Stimulated activated CD4-positive, alpha-beta T cell treated with anti-CD3 and anti-CD28 coated beads, Interleukin-2, amount 100 ng/mL, for 4 hours (primary cell): Measurements from ENCODE around the gene ZNF750.

Source experiments
- DNase-seq: peaks from one replicate; pipeline ENCODE4 v3.0.0-alpha.2; 2020; ENCODE audit warnings: low read depth

The ZNF750 gene

GRCh38 chr17:82872591-82873520 lies 33.0 kb upstream of the ZNF750 start:
- no peak for DNase-seq

GRCh38 chr17:82871776-82872561 lies 32.1 kb upstream of the ZNF750 start:
- DNase-seq: no peak

GRCh38 chr17:82871056-82871775 lies 31.4 kb upstream of the ZNF750 start:
- DNase-seq: no peak

GRCh38 chr17:82870541-82870940 lies 30.7 kb upstream of the ZNF750 start:
- no peak for DNase-seq

- DNase-seq: no peak
Observed at GRCh38 chr17:82870091-82870491, 30.3 kb upstream of the ZNF750 start.

GRCh38 chr17:82869536-82869935 lies 29.7 kb upstream of the ZNF750 start:
- DNase-seq: no peak

GRCh38 chr17:82868715-82869131 lies 28.9 kb upstream of the ZNF750 start:
- no peak for DNase-seq

- DNase-seq: no peak
Observed at GRCh38 chr17:82867763-82868325, 28.0 kb upstream of the ZNF750 start.

GRCh38 chr17:82866590-82867191 lies 26.9 kb upstream of the ZNF750 start:
- no peak for DNase-seq

GRCh38 chr17:82865774-82866395 lies 26.1 kb upstream of the ZNF750 start:
- DNase-seq: no peak

- no peak for DNase-seq
Observed at GRCh38 chr17:82865274-82865673, 25.5 kb upstream of the ZNF750 start.

- DNase-seq: no peak
Observed at GRCh38 chr17:82864713-82865248, 25.0 kb upstream of the ZNF750 start.

- DNase-seq: peak; percentile 82
Observed at GRCh38 chr17:82863941-82864712, 24.3 kb upstream of the ZNF750 start.

- DNase-seq: no peak
Observed at GRCh38 chr17:82863383-82863940, 23.6 kb upstream of the ZNF750 start.

GRCh38 chr17:82862737-82863382 lies 23.0 kb upstream of the ZNF750 start:
- DNase-seq: no peak

- DNase-seq: no peak
Observed at GRCh38 chr17:82862191-82862590, 22.4 kb upstream of the ZNF750 start.

GRCh38 chr17:82861393-82861775 lies 21.6 kb upstream of the ZNF750 start:
- DNase-seq: no peak

- no peak for DNase-seq
Observed at GRCh38 chr17:82860606-82861392, 21.0 kb upstream of the ZNF750 start.
